Mesothelial cell of epicardium (in vitro differentiated cells): Measurements from ENCODE around the gene APC. TPM values are rescaled to one million over a fixed set of nuclear protein-coding genes. Genes with fewer than 3 reads are reported as not detected.

Experiments
- DNase-seq, 2 experiments: peaks; one replicate each; pipeline ENCODE4 v3.0.0; 2021; ENCODE audit warnings: low spot score in 2 of 2; ENCODE audit not compliant: unreplicated experiment in 2 of 2
- H3K27ac Mint-ChIP-seq: 2 replicates; pipeline ENCODE4 v1.8.0; 2021; ENCODE audit warnings: mixed read lengths
- H3K27me3 Mint-ChIP-seq: 2 replicates; pipeline ENCODE4 v1.8.0; 2021; ENCODE audit warnings: low read depth, mixed read lengths
- H3K36me3 Mint-ChIP-seq: 2 replicates; pipeline ENCODE4 v1.8.0; 2021; ENCODE audit warnings: mixed read lengths
- H3K4me1 Mint-ChIP-seq: 2 replicates; pipeline ENCODE4 v1.8.0; 2021; ENCODE audit warnings: mixed read lengths
- H3K4me3 Mint-ChIP-seq: 2 replicates; pipeline ENCODE4 v1.8.0; 2021; ENCODE audit warnings: mild to moderate bottlenecking, moderate library complexity, mixed read lengths
- H3K9me3 Mint-ChIP-seq: 2 replicates; pipeline ENCODE4 v1.8.0; 2021; ENCODE audit warnings: mixed read lengths
- CTCF ChIP-seq: fragments of 200-600 bp; sonication (generic); IDR thresholded peaks from one replicate; pipeline ENCODE4 v1.5.0; 2021; ENCODE audit warnings: antibody characterized with exemption; ENCODE audit not compliant: unreplicated experiment
- total RNA-seq: library from RNA; stranded (reverse); gene quantifications from 3 replicates; pipeline ENCODE4 v1.2.1, GENCODE V29; 2021

The APC gene
- total RNA-seq, 1 donor from 2014 or later: 56.3 TPM

GRCh38 chr5:112763165-112763564, 25.5 kb downstream of the APC start:
- Mint-ChIP-seq H3K27me3 (no peaks in the 10 kb centered on the region), H3K9me3 (no peaks in the 10 kb centered on the region)

GRCh38 chr5:112772124-112772523, 34.4 kb downstream of the APC start:
- no peak for TF ChIP-seq CTCF
- DNase-seq: no peak
- Mint-ChIP-seq H3K27me3 (no peaks in the 10 kb centered on the region), H3K4me1 (peaks cover 6% of the 10 kb centered on the region), H3K27ac (no peak overlapping the region), H3K9me3 (no peaks in the 10 kb centered on the region), H3K36me3 (peaks cover 24% of the 10 kb centered on the region), H3K4me3 (no peak overlapping the region)

More at GRCh38 chr5:112763165-112763564, 25.5 kb downstream of the APC start:
- Mint-ChIP-seq H3K4me1 (no peaks in the 10 kb centered on the region), H3K27ac (no peak overlapping the region), H3K4me3 (no peak overlapping the region), H3K36me3 (peaks cover 17% of the 10 kb centered on the region)
- DNase-seq: no peak
- TF ChIP-seq CTCF: no peak

DNA sequence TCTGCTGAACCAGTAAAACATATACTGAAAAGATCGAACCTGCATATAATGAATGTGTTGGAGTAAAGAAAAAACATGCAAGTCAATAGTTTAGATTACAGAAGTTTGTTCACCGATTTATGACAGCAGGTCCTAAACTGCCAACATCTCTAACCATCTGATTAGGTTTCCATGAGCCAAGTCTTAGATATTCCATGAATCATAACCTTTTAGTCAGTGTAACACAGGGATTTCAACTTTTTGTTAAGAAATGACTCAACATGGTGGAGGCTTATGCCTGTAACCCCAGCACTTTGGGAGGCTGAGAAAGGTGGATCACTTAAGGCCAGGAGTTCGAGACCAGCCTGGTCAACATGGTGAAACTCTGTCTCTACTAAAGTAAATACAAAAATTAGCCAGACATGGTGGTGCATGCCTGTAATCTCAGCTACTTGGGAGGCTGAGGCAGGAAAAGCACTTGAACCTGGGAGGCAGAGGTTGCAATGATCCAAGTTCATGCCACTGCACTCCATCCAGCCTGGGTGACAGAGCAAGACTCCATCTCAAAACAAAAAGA, 38.7 kb downstream of the APC start:
- peaks cover 4% of the 10 kb centered on the region for H3K4me1 Mint-ChIP-seq
- no peak overlapping the region for H3K27ac Mint-ChIP-seq
- no peaks in the 10 kb centered on the region for H3K27me3 Mint-ChIP-seq
- H3K4me3 Mint-ChIP-seq: no peak overlapping the region
- no peak for TF ChIP-seq CTCF
- no peaks in the 10 kb centered on the region for H3K9me3 Mint-ChIP-seq
- H3K36me3 Mint-ChIP-seq: peaks cover 39% of the 10 kb centered on the region
- DNase-seq: no peak

DNA sequence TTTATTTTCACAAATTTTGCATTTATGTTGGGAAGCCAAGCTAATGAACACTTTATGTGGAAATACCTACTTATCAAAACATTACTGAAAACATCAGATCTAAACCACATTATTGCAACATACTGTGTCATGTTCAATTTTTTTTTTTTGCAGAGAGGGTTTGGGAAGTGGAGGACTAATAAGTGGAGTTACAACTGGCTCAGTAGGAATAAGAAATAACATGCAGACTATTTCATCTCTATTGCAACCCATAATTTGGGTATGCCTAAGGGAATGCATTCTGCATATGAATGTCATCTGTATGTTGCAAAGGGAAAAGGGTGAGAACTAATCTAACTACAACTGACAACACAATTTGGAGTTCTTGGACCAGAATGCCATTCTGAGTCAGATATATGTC, 41.8 kb downstream of the APC start:
- Mint-ChIP-seq H3K27ac (no peak overlapping the region), H3K36me3 (peaks cover 38% of the 10 kb centered on the region), H3K9me3 (no peaks in the 10 kb centered on the region), H3K4me1 (no peaks in the 10 kb centered on the region), H3K4me3 (no peak overlapping the region), H3K27me3 (no peaks in the 10 kb centered on the region)
- no peak for TF ChIP-seq CTCF
- DNase-seq: no peak

- H3K36me3 Mint-ChIP-seq: peaks cover 26% of the 10 kb centered on the region
- no peak overlapping the region for H3K4me3 Mint-ChIP-seq
- no peak for DNase-seq
- H3K4me1 Mint-ChIP-seq: no peaks in the 10 kb centered on the region
- no peak for TF ChIP-seq CTCF
- no peaks in the 10 kb centered on the region for H3K27me3 Mint-ChIP-seq
- H3K27ac Mint-ChIP-seq: no peak overlapping the region
- no peaks in the 10 kb centered on the region for H3K9me3 Mint-ChIP-seq
Observed at GRCh38 chr5:112784726-112785125, 47.0 kb downstream of the APC start.

DNA sequence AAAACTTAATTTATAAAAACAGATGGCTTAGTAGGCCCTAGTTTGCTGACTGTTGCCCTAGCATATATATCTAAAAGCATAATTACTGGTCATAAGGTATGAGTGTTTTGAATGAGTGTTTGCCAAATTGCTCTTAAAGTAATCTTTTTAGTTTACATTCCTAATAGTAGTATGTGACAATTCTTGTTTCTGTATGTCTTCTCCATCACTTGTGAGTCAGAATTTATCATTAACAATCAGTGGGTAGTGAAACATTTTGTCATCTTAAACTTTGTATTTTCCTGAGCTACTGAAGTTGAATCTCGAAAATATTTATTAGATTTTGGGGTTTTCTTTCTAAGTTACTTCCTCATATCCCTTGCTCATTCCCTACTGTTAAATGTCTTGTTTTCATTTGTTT, 49.6 kb downstream of the APC start:
- H3K36me3 Mint-ChIP-seq: peaks cover 12% of the 10 kb centered on the region
- H3K27me3 Mint-ChIP-seq: no peaks in the 10 kb centered on the region
- H3K4me1 Mint-ChIP-seq: no peaks in the 10 kb centered on the region
- H3K9me3 Mint-ChIP-seq: no peaks in the 10 kb centered on the region
- DNase-seq: no peak
- no peak overlapping the region for H3K4me3 Mint-ChIP-seq
- no peak for TF ChIP-seq CTCF
- no peak overlapping the region for H3K27ac Mint-ChIP-seq
